OCI-LY3 (cell line): ENCODE measurements around the gene CMSS1.

Experiments used
- CTCF ChIP-seq: fragments of 200-600, 300-600 bp; sonication (generic); IDR thresholded peaks from 2 replicates; pipeline ENCODE4 v1.5.1; 2014; ENCODE audit warnings: antibody characterized with exemption, low read length, low read depth
- EZH2phosphoT487 ChIP-seq: fragments of 200-600 bp; shearing (Covaris generic); IDR thresholded peaks from 2 replicates; pipeline ENCODE4 v1.6.1; 2018; ENCODE audit warnings: antibody characterized with exemption, mixed run types, low read depth

GRCh38 chr3:100002599-100003350, 185.1 kb downstream of the CMSS1 start:
- TF ChIP-seq CTCF (no peak), EZH2phosphoT487 (no peak)
